GM12878 (cell line): Measurements from ENCODE around the gene FAM117B. TPM values are rescaled to one million over a fixed set of nuclear protein-coding genes. Genes with fewer than 3 reads are reported as not detected.

Experiments used
- ATAC-seq: fragments of 200-7000 bp; cut with Tn5 transposase; 3 replicates; pipeline ENCODE4 v1.9.1; 2020; ENCODE audit warnings: mild to moderate bottlenecking, moderate library complexity
- BruUV-seq: library from RNA; stranded (reverse); fragments of 400-500 nt; replicated peaks from 2 replicates; lab custom pipeline; 2021; lab: Mats Ljungman, UMichigan
- CTCF ChIA-PET: fragments of 300-600 bp; sonication (Branson Sonifier 250); formaldehyde crosslinking; extraction: SDS; loops from one replicate; lab custom pipeline; 2021; ENCODE audit warnings: inconsistent platforms; lab: Yijun Ruan, JAX
- POLR2A ChIA-PET: fragments of 350-600 bp; formaldehyde crosslinking; extraction: SDS; loops from one replicate; lab custom pipeline; 2021; ENCODE audit warnings: inconsistent platforms; lab: Charles Lee
- RAD21 ChIA-PET: fragments of 300-600 bp; sonication (Branson Sonifier 250); formaldehyde crosslinking; loops from one replicate; lab custom pipeline; 2023; ENCODE audit warnings: antibody characterized with exemption; ENCODE audit not compliant: unreplicated experiment; lab: Charles Lee
- SMC1A ChIA-PET: fragments of 300-600 bp; sonication (Branson Sonifier 250); formaldehyde crosslinking; loops from one replicate; lab custom pipeline; 2023; ENCODE audit not compliant: unreplicated experiment, uncharacterized antibody; lab: Charles Lee
- DNase-seq: peaks from one replicate; pipeline ENCODE4 v3.0.0-alpha.2; 2011; ENCODE audit warnings: low read depth, low spot score
- FAIRE-seq: peaks from 3 replicates; lab custom pipeline; 2011; peaks lifted over from hg19 to GRCh38; lab: Jason Lieb, UNC
- H2AFZ ChIP-seq: 2 replicates; pipeline ENCODE4 v1.6.0; 2011; ENCODE audit warnings: low read depth, low read length, control low read depth; ENCODE audit not compliant: control insufficient read depth
- H3K27ac ChIP-seq: 2 replicates; pipeline ENCODE4 v1.5.1; 2011; ENCODE audit warnings: control low read depth; ENCODE audit not compliant: control insufficient read depth, insufficient read depth
- H3K27me3 ChIP-seq, 2 experiments: replicated peaks in 1 of 2; 2 replicates each; pipeline versions ENCODE4 v1.6.0 to v1.6.1; 2011; ENCODE audit warnings: low read length in 1 of 2; ENCODE audit not compliant: control insufficient read depth in 2 of 2, insufficient read depth in 2 of 2
- H3K36me3 ChIP-seq, 2 experiments: 2 replicates each; pipeline ENCODE4 v1.5.1; 2011; ENCODE audit warnings: low read length in 1 of 2; ENCODE audit not compliant: control insufficient read depth in 2 of 2, insufficient read depth in 2 of 2
- H3K4me1 ChIP-seq: 2 replicates; pipeline ENCODE4 v1.6.1; 2011; ENCODE audit warnings: mild to moderate bottlenecking, low read length, moderate library complexity, mixed read lengths; ENCODE audit not compliant: control insufficient read depth, insufficient read depth
- H3K4me2 ChIP-seq: 2 replicates; pipeline ENCODE4 v1.6.0; 2011; ENCODE audit warnings: control low read depth; ENCODE audit not compliant: control insufficient read depth, insufficient read depth
- H3K4me3 ChIP-seq: fragments of 200-600 bp; sonication (generic); 2 replicates; pipeline ENCODE4 v1.5.1; 2016
- H3K79me2 ChIP-seq: 2 replicates; pipeline ENCODE4 v1.6.0; 2011; ENCODE audit warnings: low read length; ENCODE audit not compliant: control insufficient read depth, insufficient read depth
- H3K9ac ChIP-seq: 2 replicates; pipeline ENCODE4 v1.8.0; 2011; ENCODE audit warnings: low read length, control low read depth, mixed read lengths; ENCODE audit not compliant: control insufficient read depth, insufficient read depth
- H3K9me3 ChIP-seq: replicated peaks from 3 replicates; pipeline ENCODE4 v1.5.1; 2011; ENCODE audit warnings: mild to moderate bottlenecking, low read length; ENCODE audit not compliant: control insufficient read depth, insufficient read depth
- H4K20me1 ChIP-seq: 2 replicates; pipeline ENCODE4 v1.6.0; 2011; ENCODE audit not compliant: control insufficient read depth, insufficient read depth
- CHD1 ChIP-seq: IDR thresholded peaks from 2 replicates; pipeline ENCODE4 v1.6.1; 2012; ENCODE audit warnings: low read depth, low read length, improper control_type of control experiment
- EED ChIP-seq: sonication (generic); IDR thresholded peaks from 2 replicates; pipeline ENCODE4 v1.6.1; 2016; ENCODE audit warnings: antibody characterized with exemption, low read depth
- GABPA ChIP-seq: IDR thresholded peaks from 2 replicates; pipeline ENCODE4 v1.6.1; 2014; ENCODE audit warnings: antibody characterized with exemption, low read depth, mild to moderate bottlenecking, inconsistent platforms
- HCFC1 ChIP-seq: fragments of 150-350 bp; IDR thresholded peaks from 2 replicates; pipeline ENCODE4 v1.6.1; 2014; ENCODE audit warnings: low read length
- IRF4 ChIP-seq: IDR thresholded peaks from 2 replicates; pipeline ENCODE4 v1.6.1; 2011; ENCODE audit warnings: low read depth, low read length
- KAT2A ChIP-seq: conservative IDR thresholded peaks from 2 replicates; pipeline ENCODE4 v1.6.1; 2011; ENCODE audit warnings: low read depth, low read length; ENCODE audit not compliant: control insufficient read depth
- MYC ChIP-seq: IDR thresholded peaks from 2 replicates; pipeline ENCODE4 v1.6.1; 2011; ENCODE audit warnings: mild to moderate bottlenecking, low read length, moderate library complexity, inconsistent platforms; ENCODE audit not compliant: insufficient read depth, insufficient replicate concordance, insufficient read length, severe bottlenecking
- NFIC ChIP-seq: IDR thresholded peaks from 2 replicates; pipeline ENCODE4 v1.6.1; 2012; ENCODE audit warnings: low read depth, mild to moderate bottlenecking, inconsistent platforms, low read length, moderate library complexity
- NRF1 ChIP-seq: conservative IDR thresholded peaks from 2 replicates; pipeline ENCODE4 v1.6.1; 2011; ENCODE audit warnings: mild to moderate bottlenecking, low read depth, low read length, improper control_type of control experiment
- POLR2AphosphoS2 ChIP-seq: IDR thresholded peaks from 2 replicates; pipeline ENCODE4 v1.6.1; 2011; ENCODE audit warnings: low read depth, mild to moderate bottlenecking, low read length, improper control_type of control experiment, moderate library complexity
- SMC3 ChIP-seq: IDR thresholded peaks from 2 replicates; pipeline ENCODE4 v1.6.1; 2011; ENCODE audit warnings: low read length, improper control_type of control experiment, borderline replicate concordance
- SUPT20H ChIP-seq: IDR thresholded peaks from 2 replicates; pipeline ENCODE4 v1.6.1; 2011; ENCODE audit warnings: low read depth, mild to moderate bottlenecking, low read length, moderate library complexity, borderline replicate concordance; ENCODE audit not compliant: control insufficient read depth
- SUZ12 ChIP-seq: fragments of 200-600 bp; sonication (generic); IDR thresholded peaks from one replicate; pipeline ENCODE4 v1.6.1; 2018; ENCODE audit warnings: antibody characterized with exemption, mild to moderate bottlenecking; ENCODE audit not compliant: unreplicated experiment
- YBX1 ChIP-seq: fragments of 450-650 bp; IDR thresholded peaks from 2 replicates; pipeline ENCODE4 v1.6.1; 2016; ENCODE audit warnings: antibody characterized with exemption
- ZBED1 ChIP-seq: IDR thresholded peaks from 2 replicates; pipeline ENCODE4 v1.6.1; 2016; ENCODE audit warnings: borderline replicate concordance
- WGBS: methylation state at CpG from one replicate; pipeline ENCODE4 v1.1.6; 2016; ENCODE audit warnings: low lambda C conversion rate; ENCODE audit not compliant: insufficient replicate concordance, insufficient coverage; ENCODE audit errors: missing lambda C conversion rate; 5-methylcytosine and 5-hydroxymethylcytosine counted together
- in situ Hi-C: fragments of 300-500 bp; cut with MboI; formaldehyde crosslinking; loops from 9 replicates; pipeline ENCODE4 v1.14.3; 2018; ENCODE audit warnings: mixed read lengths
- intact Hi-C: fragments of 100-400 bp; cut with micrococcal nuclease; formaldehyde crosslinking; loops from one replicate; pipeline ENCODE4 v1.14.2; 2022; ENCODE audit not compliant: unreplicated experiment
- polyA plus RNA-seq, 11 experiments: library from polyadenylated mRNA; depleted of rRNA in 4 of 11; unstranded in 6 of 11; stranded (reverse) in 5 of 11; fragments of >200 nt; fragmentation: Nextera tagmentation in 4 of 11; fragmentation: Illumina TruSeq in 1 of 11; extraction: Ambion mirVana in 4 of 11; extraction: Trizol in 1 of 11; gene quantifications; 1 replicate in 1 of 11; 2 replicates in 10 of 11; pipeline versions ENCODE4 v1.2.1 to v1.2.3, GENCODE V29; 2011 to 2016; ENCODE audit warnings: inconsistent platforms in 2 of 11, missing spikeins in 2 of 11, low read depth in 1 of 11
- total RNA-seq, 4 experiments: library from RNA; depleted of rRNA in 3 of 4; stranded (reverse); fragments of >200 nt in 3 of 4; fragmentation: Illumina TruSeq in 1 of 4; extraction: Trizol in 1 of 4; gene quantifications; 2 replicates each; pipeline versions ENCODE4 v1.2.1 to v1.2.3, GENCODE V29; 2013 to 2021
- TF ChIP-seq, protein P1 (sequence below): fragments of 450-650 bp; IDR thresholded peaks from 2 replicates; pipeline ENCODE4 v1.6.1; 2014; ENCODE audit warnings: mild to moderate bottlenecking
- TF ChIP-seq, protein P2 (sequence below): fragments of 450-650 bp; IDR thresholded peaks from 2 replicates; pipeline ENCODE4 v1.6.1; 2017; ENCODE audit warnings: low read depth, mild to moderate bottlenecking, moderate library complexity

FAM117B gene
- total and polyA plus RNA-seq, 10 of the 15 experiments (the other 5 are each of a cell fraction or from before 2014, with no cell fraction given) = 1.6 to 7.6 (median 4.2) TPM

DNA sequence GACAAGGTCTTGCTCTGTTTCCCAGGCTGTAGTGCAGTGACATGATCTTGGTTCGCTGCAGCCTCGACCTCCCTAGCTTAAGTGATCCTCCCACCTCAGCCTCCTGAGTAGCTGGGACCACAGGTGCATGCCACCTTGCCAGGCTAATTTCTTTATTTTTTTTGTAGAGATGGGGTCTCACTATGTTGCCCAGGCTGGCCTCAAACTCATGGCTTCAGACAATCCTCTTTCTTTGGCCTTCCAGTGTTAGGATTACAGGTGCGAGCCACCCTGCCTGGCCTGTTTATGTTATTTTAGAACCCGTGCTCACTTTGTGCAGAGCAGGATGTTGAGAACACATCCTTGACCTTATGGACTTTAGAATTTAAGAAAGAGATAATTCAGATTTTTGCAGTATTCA lies 17.4 kb downstream of the FAM117B start:
- Histone ChIP-seq H3K79me2 (no peaks in the 10 kb centered on the region; the same call in 1 of the 2 replicates), H3K4me3 (no peak overlapping the region), H3K9me3 (no peaks in the 10 kb centered on the region), H3K27me3 (no peaks in the 10 kb centered on the region), H4K20me1 (no peaks in the 10 kb centered on the region), H2AFZ (no peak overlapping the region), H3K9ac (no peak overlapping the region), H3K36me3 (no peaks in the 10 kb centered on the region), H3K27ac (no peak overlapping the region), H3K4me2 (no peak overlapping the region), H3K4me1 (peaks cover 5% of the 10 kb centered on the region; the same call in 1 of the 2 replicates)
- intact Hi-C loops (no loop called here), in situ Hi-C loops (no loop called here)
- POLR2A ChIA-PET = interaction anchor here (0.7 kb wide), 1 partner anchor 590 kb away, joined by 3 read pairs; no protein-coding TSS in a partner anchor
- SMC1A ChIA-PET = no interaction called here
- WGBS = 81% methylated on average over 4 of the region's 4 CpGs
- RAD21 ChIA-PET = no interaction called here
- CTCF ChIA-PET = no interaction called here
- no peak for FAIRE-seq
- ATAC-seq = no peak
- no peak for DNase-seq
- BruUV-seq = no TSS peak
- no peak for TF ChIP-seq CHD1
- no peak for TF ChIP-seq HCFC1
- TF ChIP-seq EED = no peak
- no peak for TF ChIP-seq KAT2A

DNA sequence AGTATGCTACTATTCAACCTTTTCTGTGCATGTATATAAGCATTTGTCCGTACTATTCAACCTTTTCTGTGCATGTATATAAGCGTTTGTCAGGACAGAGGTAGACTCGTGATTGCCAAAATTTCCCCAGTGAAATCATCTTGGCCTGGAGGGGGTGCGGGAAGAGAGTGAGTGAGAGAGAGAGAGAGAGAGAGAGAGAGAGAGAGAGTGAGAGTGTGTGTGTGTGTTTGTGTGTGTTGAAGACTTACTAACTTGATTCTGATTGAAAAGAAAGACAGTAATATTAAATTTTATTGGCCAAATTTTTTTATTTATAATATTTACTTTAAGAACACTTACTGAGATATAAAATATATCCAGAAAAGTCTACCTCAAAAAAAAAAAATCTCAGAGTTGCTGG lies 19.1 kb downstream of the FAM117B start:
- WGBS = 80% methylated on average over 4 of the region's 4 CpGs
- no peak for ATAC-seq
- SMC1A ChIA-PET = no interaction called here
- no peaks in the 10 kb centered on the region for H3K9me3 ChIP-seq
- POLR2A ChIA-PET = no interaction called here
- in situ Hi-C loops = no loop called here
- no peak overlapping the region for H3K9ac ChIP-seq
- no peak overlapping the region for H3K4me3 ChIP-seq
- no peaks in the 10 kb centered on the region; the same call in 1 of the 2 replicates for H3K79me2 ChIP-seq
- no peak for FAIRE-seq
- H3K27me3 ChIP-seq = no peaks in the 10 kb centered on the region
- H4K20me1 ChIP-seq = no peaks in the 10 kb centered on the region
- BruUV-seq = no TSS peak
- H3K4me2 ChIP-seq = no peak overlapping the region
- H3K4me1 ChIP-seq = peaks cover 8% of the 10 kb centered on the region
- no peak overlapping the region for H2AFZ ChIP-seq
- RAD21 ChIA-PET = no interaction called here
- DNase-seq = no peak
- intact Hi-C loops = no loop called here
- H3K27ac ChIP-seq = no peak overlapping the region
- CTCF ChIA-PET = no interaction called here
- no peaks in the 10 kb centered on the region for H3K36me3 ChIP-seq
- TF ChIP-seq SUPT20H = no peak
- no peak for TF ChIP-seq KAT2A
- no peak for TF ChIP-seq NFIC
- TF ChIP-seq IRF4 = no peak
- TF ChIP-seq ZBED1 = no peak
- TF ChIP-seq, protein P1, sequence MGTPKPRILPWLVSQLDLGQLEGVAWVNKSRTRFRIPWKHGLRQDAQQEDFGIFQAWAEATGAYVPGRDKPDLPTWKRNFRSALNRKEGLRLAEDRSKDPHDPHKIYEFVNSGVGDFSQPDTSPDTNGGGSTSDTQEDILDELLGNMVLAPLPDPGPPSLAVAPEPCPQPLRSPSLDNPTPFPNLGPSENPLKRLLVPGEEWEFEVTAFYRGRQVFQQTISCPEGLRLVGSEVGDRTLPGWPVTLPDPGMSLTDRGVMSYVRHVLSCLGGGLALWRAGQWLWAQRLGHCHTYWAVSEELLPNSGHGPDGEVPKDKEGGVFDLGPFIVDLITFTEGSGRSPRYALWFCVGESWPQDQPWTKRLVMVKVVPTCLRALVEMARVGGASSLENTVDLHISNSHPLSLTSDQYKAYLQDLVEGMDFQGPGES = no peak
- TF ChIP-seq MYC = no peak
- TF ChIP-seq GABPA = no peak
- no peak for TF ChIP-seq SMC3
- TF ChIP-seq, protein P2, sequence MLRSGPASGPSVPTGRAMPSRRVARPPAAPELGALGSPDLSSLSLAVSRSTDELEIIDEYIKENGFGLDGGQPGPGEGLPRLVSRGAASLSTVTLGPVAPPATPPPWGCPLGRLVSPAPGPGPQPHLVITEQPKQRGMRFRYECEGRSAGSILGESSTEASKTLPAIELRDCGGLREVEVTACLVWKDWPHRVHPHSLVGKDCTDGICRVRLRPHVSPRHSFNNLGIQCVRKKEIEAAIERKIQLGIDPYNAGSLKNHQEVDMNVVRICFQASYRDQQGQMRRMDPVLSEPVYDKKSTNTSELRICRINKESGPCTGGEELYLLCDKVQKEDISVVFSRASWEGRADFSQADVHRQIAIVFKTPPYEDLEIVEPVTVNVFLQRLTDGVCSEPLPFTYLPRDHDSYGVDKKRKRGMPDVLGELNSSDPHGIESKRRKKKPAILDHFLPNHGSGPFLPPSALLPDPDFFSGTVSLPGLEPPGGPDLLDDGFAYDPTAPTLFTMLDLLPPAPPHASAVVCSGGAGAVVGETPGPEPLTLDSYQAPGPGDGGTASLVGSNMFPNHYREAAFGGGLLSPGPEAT = no peak
- TF ChIP-seq SUZ12 = no peak
- no peak for TF ChIP-seq YBX1
- TF ChIP-seq POLR2AphosphoS2 = no peak
- TF ChIP-seq NRF1 = no peak
